Stimulated activated effector memory CD8-positive, alpha-beta T cell treated with anti-CD3 and anti-CD28 coated beads, Interleukin-12 subunit alpha, Interleukin-12 subunit beta, amount 100 ng/mL, for 72 hours (primary cell): Measurements from ENCODE around the gene IPO11.
"Not testable (repeated sequence)": the region's sequence is repeated elsewhere in the genome, so short reads cannot be mapped to it uniquely, and the experiment has no call there.

ENCODE experiments used
- ATAC-seq: fragments of 150-1000 bp; cut with Tn5 transposase; 2 replicates; pipeline ENCODE4 v1.10.0; 2021
- DNase-seq, 2 donors: peaks; one replicate each; pipeline ENCODE4 v3.0.0; 2021 to 2022; ENCODE audit warnings: low spot score in 2 of 2
- H3K27ac Mint-ChIP-seq: one replicate; pipeline ENCODE4 v1.8.0; 2022; ENCODE audit warnings: mild to moderate bottlenecking, mixed read lengths
- H3K36me3 Mint-ChIP-seq: one replicate; pipeline ENCODE4 v1.8.0; 2022; ENCODE audit warnings: mild to moderate bottlenecking, mixed read lengths
- H3K4me1 Mint-ChIP-seq: one replicate; pipeline ENCODE4 v1.8.0; 2022; ENCODE audit warnings: mixed read lengths
- H3K4me3 Mint-ChIP-seq: one replicate; pipeline ENCODE4 v1.8.0; 2022; ENCODE audit warnings: mild to moderate bottlenecking, mixed read lengths
- H3K9me3 Mint-ChIP-seq: one replicate; pipeline ENCODE4 v1.8.0; 2022; ENCODE audit warnings: mixed read lengths

Gene IPO11

GRCh38 chr5:62607615-62608014, 195.1 kb downstream of the IPO11 start:
- ATAC-seq = no peak

GRCh38 chr5:62608529-62609511, 196.3 kb downstream of the IPO11 start:
- Mint-ChIP-seq H3K4me3 (no peak overlapping the region), H3K27ac (no peak overlapping the region), H3K4me1 (peaks cover 13% of the 10 kb centered on the region), H3K9me3 (no peaks in the 10 kb centered on the region), H3K36me3 (no peaks in the 10 kb centered on the region)
- no peak for DNase-seq
- ATAC-seq = no peak

More at GRCh38 chr5:62607615-62608014, 195.1 kb downstream of the IPO11 start:
- peaks cover 7% of the 10 kb centered on the region for H3K36me3 Mint-ChIP-seq
- H3K27ac Mint-ChIP-seq = no peak overlapping the region
- H3K4me3 Mint-ChIP-seq = no peak overlapping the region
- no peak for DNase-seq
- H3K9me3 Mint-ChIP-seq = no peaks in the 10 kb centered on the region
- H3K4me1 Mint-ChIP-seq = peaks cover 13% of the 10 kb centered on the region

GRCh38 chr5:62614355-62614754, 201.8 kb downstream of the IPO11 start:
- no peaks in the 10 kb centered on the region for H3K36me3 Mint-ChIP-seq
- H3K9me3 Mint-ChIP-seq = no peaks in the 10 kb centered on the region
- ATAC-seq (no peak), DNase-seq (no peak)
- no peak overlapping the region for H3K4me3 Mint-ChIP-seq
- no peak overlapping the region for H3K27ac Mint-ChIP-seq
- no peaks in the 10 kb centered on the region for H3K4me1 Mint-ChIP-seq

GRCh38 chr5:62616615-62617277, 204.2 kb downstream of the IPO11 start:
- no peak overlapping the region for H3K4me3 Mint-ChIP-seq
- no peaks in the 10 kb centered on the region for H3K9me3 Mint-ChIP-seq
- no peaks in the 10 kb centered on the region for H3K36me3 Mint-ChIP-seq
- ATAC-seq (no peak), DNase-seq (no peak)
- no peak overlapping the region for H3K27ac Mint-ChIP-seq
- no peaks in the 10 kb centered on the region for H3K4me1 Mint-ChIP-seq

- Mint-ChIP-seq H3K36me3 (no peaks in the 10 kb centered on the region), H3K4me3 (no peak overlapping the region), H3K4me1 (no peaks in the 10 kb centered on the region), H3K27ac (no peak overlapping the region), H3K9me3 (no peaks in the 10 kb centered on the region)
- no peak for DNase-seq
- no peak for ATAC-seq
These were observed 205.4 kb downstream of the IPO11 start for GRCh38 chr5:62617943-62618342.

- H3K27ac Mint-ChIP-seq = no peak overlapping the region
- H3K36me3 Mint-ChIP-seq = peaks cover 6% of the 10 kb centered on the region
- ATAC-seq (no peak), DNase-seq (no peak)
- no peak overlapping the region for H3K4me3 Mint-ChIP-seq
- H3K4me1 Mint-ChIP-seq = no peaks in the 10 kb centered on the region
- H3K9me3 Mint-ChIP-seq = no peaks in the 10 kb centered on the region
These were observed 208.2 kb downstream of the IPO11 start for GRCh38 chr5:62620761-62621160.

- ATAC-seq = no peak
- H3K9me3 Mint-ChIP-seq = no peaks in the 10 kb centered on the region
These were observed 208.7 kb downstream of the IPO11 start for GRCh38 chr5:62621280-62621679.

GRCh38 chr5:62623271-62623670, 210.7 kb downstream of the IPO11 start:
- Mint-ChIP-seq H3K9me3 (no peaks in the 10 kb centered on the region), H3K27ac (no peak overlapping the region), H3K4me3 (no peak overlapping the region), H3K36me3 (peaks cover 12% of the 10 kb centered on the region), H3K4me1 (no peaks in the 10 kb centered on the region)
- DNase-seq (no peak), ATAC-seq (no peak)

More at GRCh38 chr5:62621280-62621679, 208.7 kb downstream of the IPO11 start:
- H3K4me3 Mint-ChIP-seq = no peak overlapping the region
- H3K36me3 Mint-ChIP-seq = peaks cover 6% of the 10 kb centered on the region
- no peaks in the 10 kb centered on the region for H3K4me1 Mint-ChIP-seq
- no peak for DNase-seq
- no peak overlapping the region for H3K27ac Mint-ChIP-seq

- H3K36me3 Mint-ChIP-seq = peaks cover 23% of the 10 kb centered on the region
- not testable (repeated sequence) for H3K4me1 Mint-ChIP-seq, ATAC-seq, DNase-seq, H3K4me3 Mint-ChIP-seq, H3K27ac Mint-ChIP-seq, H3K9me3 Mint-ChIP-seq
These were observed 211.9 kb downstream of the IPO11 start for GRCh38 chr5:62624436-62624835.

- DNase-seq = no peak
- H3K9me3 Mint-ChIP-seq = no peaks in the 10 kb centered on the region
- H3K4me3 Mint-ChIP-seq = no peak overlapping the region
- ATAC-seq = no peak
- H3K36me3 Mint-ChIP-seq = peaks cover 34% of the 10 kb centered on the region
- H3K27ac Mint-ChIP-seq = no peak overlapping the region
- H3K4me1 Mint-ChIP-seq = no peaks in the 10 kb centered on the region
These were observed 214.0 kb downstream of the IPO11 start for GRCh38 chr5:62626534-62626933.

GRCh38 chr5:62627121-62627520, 214.6 kb downstream of the IPO11 start:
- no peaks in the 10 kb centered on the region for H3K9me3 Mint-ChIP-seq
- ATAC-seq (no peak), DNase-seq (no peak)
- no peak overlapping the region for H3K4me3 Mint-ChIP-seq
- peaks cover 34% of the 10 kb centered on the region for H3K36me3 Mint-ChIP-seq
- H3K4me1 Mint-ChIP-seq = no peaks in the 10 kb centered on the region
- H3K27ac Mint-ChIP-seq = no peak overlapping the region

GRCh38 chr5:62627901-62628300, 215.3 kb downstream of the IPO11 start:
- Mint-ChIP-seq H3K27ac (no peak overlapping the region), H3K36me3 (peaks cover 34% of the 10 kb centered on the region), H3K4me3 (no peak overlapping the region), H3K9me3 (no peaks in the 10 kb centered on the region), H3K4me1 (no peaks in the 10 kb centered on the region)
- ATAC-seq (no peak), DNase-seq (peak in 1 of 2 donors; percentile 29)

- H3K27ac Mint-ChIP-seq = no peak overlapping the region
- ATAC-seq (no peak), DNase-seq (no peak)
- H3K9me3 Mint-ChIP-seq = no peaks in the 10 kb centered on the region
- peaks cover 25% of the 10 kb centered on the region for H3K36me3 Mint-ChIP-seq
- H3K4me3 Mint-ChIP-seq = no peak overlapping the region
- H3K4me1 Mint-ChIP-seq = no peaks in the 10 kb centered on the region
These were observed 219.5 kb downstream of the IPO11 start for GRCh38 chr5:62631909-62632580.

- no peaks in the 10 kb centered on the region for H3K4me1 Mint-ChIP-seq
- ATAC-seq (no peak), DNase-seq (no peak)
- no peaks in the 10 kb centered on the region for H3K9me3 Mint-ChIP-seq
- peak overlapping the region; percentile 18 for H3K27ac Mint-ChIP-seq
- no peak overlapping the region for H3K4me3 Mint-ChIP-seq
- peaks cover 22% of the 10 kb centered on the region for H3K36me3 Mint-ChIP-seq
These were observed 220.7 kb downstream of the IPO11 start for GRCh38 chr5:62633243-62633642.

GRCh38 chr5:62640446-62640845, 227.9 kb downstream of the IPO11 start:
- Mint-ChIP-seq H3K27ac (no peak overlapping the region), H3K4me1 (peaks cover 7% of the 10 kb centered on the region), H3K4me3 (no peak overlapping the region), H3K36me3 (no peaks in the 10 kb centered on the region), H3K9me3 (no peaks in the 10 kb centered on the region)
- no peak for ATAC-seq
- no peak for DNase-seq
